Measurements from ENCODE around the gene UBXN10. TPM values are rescaled to one million over a fixed set of nuclear protein-coding genes. Genes with fewer than 3 reads are reported as not detected.

UBXN10 gene
- total and polyA plus RNA-seq, 4 donors, result 0.50 to 2.3 (median 1.1) TPM

DNA sequence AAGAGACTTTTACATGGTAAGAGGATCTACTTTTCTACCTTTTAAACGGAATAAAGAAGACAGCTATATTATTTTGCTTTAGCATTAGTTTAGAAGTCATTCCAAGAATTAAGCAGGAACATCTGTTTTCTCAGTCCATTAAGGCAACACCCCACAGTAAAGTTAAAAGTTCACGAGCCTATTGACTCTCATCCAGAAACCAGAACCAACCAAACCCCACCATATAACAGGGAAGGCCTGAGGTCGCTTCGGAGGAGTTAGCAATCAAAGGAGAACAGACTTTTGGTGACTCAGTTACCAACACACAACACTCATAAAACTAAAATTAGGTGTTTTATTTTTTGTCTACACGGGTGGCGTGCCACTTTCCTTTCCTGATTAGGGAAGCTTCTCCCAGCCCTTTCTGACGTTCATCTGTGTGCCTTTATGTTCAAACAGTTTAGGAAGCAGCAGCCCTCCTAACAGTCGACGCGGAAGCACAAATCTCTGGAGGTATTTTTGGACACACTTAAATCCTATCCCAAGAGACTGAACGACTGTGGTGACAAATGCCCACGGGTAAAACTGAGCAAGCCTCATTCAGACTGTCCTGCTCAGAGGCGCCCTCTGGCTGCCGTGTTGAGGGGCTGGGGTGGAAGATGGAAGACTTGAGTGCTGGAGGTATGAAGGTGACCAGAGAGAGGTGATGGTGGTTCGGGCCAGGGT, 9.0 kb downstream of the UBXN10 start:
- H3K36me3 ChIP-seq (ENCODE audit: control insufficient read depth in 4 of 4, insufficient read depth in 3 of 4, low read depth in 1 of 4, low read length in 3 of 4), result no peaks in the 10 kb centered on the region
- TF ChIP-seq NR2F2 (IDR thresholded peaks at IDR 0.05) (no peak), FOXA2 (IDR thresholded peaks at IDR 0.05) (peak; percentile 21), YY1 (IDR thresholded peaks at IDR 0.05) (peak; percentile 61), RAD21 (IDR thresholded peaks at IDR 0.05) (peak; percentile 89 to 93)
- TF ChIP-seq, protein P1, sequence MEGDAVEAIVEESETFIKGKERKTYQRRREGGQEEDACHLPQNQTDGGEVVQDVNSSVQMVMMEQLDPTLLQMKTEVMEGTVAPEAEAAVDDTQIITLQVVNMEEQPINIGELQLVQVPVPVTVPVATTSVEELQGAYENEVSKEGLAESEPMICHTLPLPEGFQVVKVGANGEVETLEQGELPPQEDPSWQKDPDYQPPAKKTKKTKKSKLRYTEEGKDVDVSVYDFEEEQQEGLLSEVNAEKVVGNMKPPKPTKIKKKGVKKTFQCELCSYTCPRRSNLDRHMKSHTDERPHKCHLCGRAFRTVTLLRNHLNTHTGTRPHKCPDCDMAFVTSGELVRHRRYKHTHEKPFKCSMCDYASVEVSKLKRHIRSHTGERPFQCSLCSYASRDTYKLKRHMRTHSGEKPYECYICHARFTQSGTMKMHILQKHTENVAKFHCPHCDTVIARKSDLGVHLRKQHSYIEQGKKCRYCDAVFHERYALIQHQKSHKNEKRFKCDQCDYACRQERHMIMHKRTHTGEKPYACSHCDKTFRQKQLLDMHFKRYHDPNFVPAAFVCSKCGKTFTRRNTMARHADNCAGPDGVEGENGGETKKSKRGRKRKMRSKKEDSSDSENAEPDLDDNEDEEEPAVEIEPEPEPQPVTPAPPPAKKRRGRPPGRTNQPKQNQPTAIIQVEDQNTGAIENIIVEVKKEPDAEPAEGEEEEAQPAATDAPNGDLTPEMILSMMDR (IDR thresholded peaks at IDR 0.05; ENCODE audit: low read depth, low read length, missing input control), result peak; percentile 80
- WGBS, result 20% methylated on average over 15 of the region's 15 CpGs
- DNase-seq (ENCODE audit: low spot score), result peak; percentile 80
- peak overlapping the region in 1 of 3 donors; percentile 12 for H3K4me3 ChIP-seq (ENCODE audit: low read depth in 1 of 3, low read length in 3 of 3)
- peak overlapping the region in 1 of 2 donors; percentile 56 for H3K9ac ChIP-seq (ENCODE audit: low read depth in 1 of 2, low read length in 2 of 2)
- peaks cover 0 to 14% (median 10%) of the 10 kb centered on the region in 4 donors for H3K4me1 ChIP-seq (ENCODE audit: control insufficient read depth in 4 of 4, insufficient read depth in 4 of 4, low read length in 3 of 4)
- H3K27me3 ChIP-seq (ENCODE audit: control insufficient read depth in 4 of 4, insufficient read depth in 4 of 4, low read length in 3 of 4), result no peaks in the 10 kb centered on the region
- H3K27ac ChIP-seq (ENCODE audit: low read depth in 1 of 2, low read length in 2 of 2), result peak overlapping the region in 1 of 2 donors; percentile 21
- no peaks in the 10 kb centered on the region for H3K9me3 ChIP-seq (ENCODE audit: control insufficient read depth in 4 of 4, low read length in 3 of 4)

DNA sequence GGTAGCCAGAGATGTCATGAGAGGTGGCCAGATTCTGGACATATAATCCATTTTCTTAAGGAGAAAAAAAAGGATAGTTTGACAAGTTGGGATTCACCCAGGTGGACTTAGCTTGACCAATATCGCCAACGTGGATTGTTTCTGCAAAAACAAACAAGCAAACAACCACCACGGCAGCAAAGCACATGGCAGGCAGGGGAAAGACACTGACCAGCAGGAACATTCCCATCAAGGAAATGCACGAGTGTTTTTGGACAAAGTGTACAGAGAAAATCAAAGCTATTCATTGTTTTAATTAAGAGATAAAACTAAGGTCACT, 9.5 kb downstream of the UBXN10 start:
- no peaks in the 10 kb centered on the region for H3K9me3 ChIP-seq (ENCODE audit: control insufficient read depth in 4 of 4, low read length in 3 of 4)
- TF ChIP-seq GABPA (IDR thresholded peaks at IDR 0.05 in 1 of 2, conservative IDR thresholded peaks at IDR 0.05 in 1 of 2), result no peak
- TF ChIP-seq HNF4A (conservative IDR thresholded peaks at IDR 0.05), result peak in 1 of 2 donors; percentile 29

DNA sequence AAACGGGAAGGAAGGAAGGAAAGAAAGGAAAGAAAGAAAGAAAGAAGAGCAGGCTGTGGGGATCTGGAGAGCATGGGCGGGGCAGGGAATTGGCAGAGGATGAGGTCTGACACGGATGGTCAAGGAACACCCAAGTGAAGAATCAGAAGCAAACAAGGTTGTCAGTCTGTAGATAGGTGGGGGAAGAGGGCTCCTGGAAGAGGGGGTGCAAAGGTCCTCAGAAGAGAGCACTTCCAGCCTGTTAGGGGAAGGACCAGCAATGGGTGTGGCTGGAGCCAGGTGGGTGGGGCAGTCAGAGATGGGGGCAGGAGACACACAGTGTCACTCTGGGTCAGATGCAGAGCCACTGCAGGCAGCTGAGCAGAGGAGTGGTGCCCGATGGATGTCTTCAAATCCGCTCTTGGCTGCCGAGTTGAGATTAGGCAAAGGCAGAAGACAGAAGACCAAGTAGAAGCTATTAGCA, 11.5 kb downstream of the UBXN10 start:
- peak; percentile 66 for DNase-seq (ENCODE audit: low spot score)
- H3K9me3 ChIP-seq (ENCODE audit: control insufficient read depth in 4 of 4, low read length in 3 of 4), result no peaks in the 10 kb centered on the region

More for the DNA sequence above, 9.5 kb downstream of the UBXN10 start:
- Histone ChIP-seq H3K4me1 (ENCODE audit: control insufficient read depth in 4 of 4, insufficient read depth in 4 of 4, low read length in 3 of 4) (peaks cover 0 to 14% (median 10%) of the 10 kb centered on the region in 4 donors), H3K9ac (ENCODE audit: low read depth in 1 of 2, low read length in 2 of 2) (no peak overlapping the region), H3K27ac (ENCODE audit: low read depth in 1 of 2, low read length in 2 of 2) (no peak overlapping the region), H3K27me3 (ENCODE audit: control insufficient read depth in 4 of 4, insufficient read depth in 4 of 4, low read length in 3 of 4) (no peaks in the 10 kb centered on the region), H3K4me3 (ENCODE audit: low read depth in 1 of 3, low read length in 3 of 3) (no peak overlapping the region), H3K36me3 (ENCODE audit: control insufficient read depth in 4 of 4, insufficient read depth in 3 of 4, low read depth in 1 of 4, low read length in 3 of 4) (no peaks in the 10 kb centered on the region)
- WGBS, result 26% methylated on average over 4 of the region's 4 CpGs
- DNase-seq (ENCODE audit: low spot score), result no peak

More for the DNA sequence above, 11.5 kb downstream of the UBXN10 start:
- Histone ChIP-seq H3K27ac (ENCODE audit: low read depth in 1 of 2, low read length in 2 of 2) (no peak overlapping the region), H3K9ac (ENCODE audit: low read depth in 1 of 2, low read length in 2 of 2) (no peak overlapping the region), H3K36me3 (ENCODE audit: control insufficient read depth in 4 of 4, insufficient read depth in 3 of 4, low read depth in 1 of 4, low read length in 3 of 4) (no peaks in the 10 kb centered on the region), H3K27me3 (ENCODE audit: control insufficient read depth in 4 of 4, insufficient read depth in 4 of 4, low read length in 3 of 4) (no peaks in the 10 kb centered on the region), H3K4me1 (ENCODE audit: control insufficient read depth in 4 of 4, insufficient read depth in 4 of 4, low read length in 3 of 4) (peaks cover 0 to 14% (median 10%) of the 10 kb centered on the region in 4 donors), H3K4me3 (ENCODE audit: low read depth in 1 of 3, low read length in 3 of 3) (no peak overlapping the region)
- TF ChIP-seq EGR1 (IDR thresholded peaks at IDR 0.05; ENCODE audit: low read depth in 2 of 2) (no peak), GABPA (IDR thresholded peaks at IDR 0.05 in 1 of 2, conservative IDR thresholded peaks at IDR 0.05 in 1 of 2) (no peak), FOXA1 (IDR thresholded peaks at IDR 0.05) (no peak), TAF1 (conservative IDR thresholded peaks at IDR 0.05) (no peak), RAD21 (IDR thresholded peaks at IDR 0.05) (no peak), RXRA (IDR thresholded peaks at IDR 0.05) (no peak), FOXA2 (IDR thresholded peaks at IDR 0.05) (no peak), SP1 (IDR thresholded peaks at IDR 0.05) (no peak), YY1 (IDR thresholded peaks at IDR 0.05) (no peak), NR2F2 (IDR thresholded peaks at IDR 0.05) (no peak), HNF4G (IDR thresholded peaks at IDR 0.05) (no peak)
- TF ChIP-seq, protein P1 (IDR thresholded peaks at IDR 0.05; ENCODE audit: low read depth, low read length, missing input control), result no peak
- TF ChIP-seq, protein P2, sequence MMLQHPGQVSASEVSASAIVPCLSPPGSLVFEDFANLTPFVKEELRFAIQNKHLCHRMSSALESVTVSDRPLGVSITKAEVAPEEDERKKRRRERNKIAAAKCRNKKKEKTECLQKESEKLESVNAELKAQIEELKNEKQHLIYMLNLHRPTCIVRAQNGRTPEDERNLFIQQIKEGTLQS (IDR thresholded peaks at IDR 0.05), result no peak
- WGBS, result 78% methylated on average over 5 of the region's 6 CpGs

Measured in liver (tissue), 9 donors.